GM23338 (cell line): ENCODE data around the gene CLIC3. TPM values are rescaled to one million over a fixed set of nuclear protein-coding genes. Genes with fewer than 3 reads are reported as not detected.

Experiments
- ATAC-seq: fragments of 200-7000 bp; cut with Tn5 transposase; 3 replicates; pipeline ENCODE4 v1.9.1; 2020
- DNase-seq: peaks from one replicate; pipeline ENCODE4 v3.0.0-alpha.2; 2015; ENCODE audit warnings: low spot score
- H2AFZ ChIP-seq: fragments of 200-600 bp; sonication (generic); 2 replicates; pipeline ENCODE4 v1.8.0; 2016; ENCODE audit warnings: antibody characterized with exemption, mild to moderate bottlenecking, moderate library complexity
- H3F3A ChIP-seq: fragments of 200-600 bp; sonication (generic); replicated peaks from 2 replicates; pipeline ENCODE4 v1.8.0; 2017; ENCODE audit warnings: antibody characterized with exemption, mixed run types, low read depth
- H3K27ac ChIP-seq: fragments of 200-600 bp; sonication (generic); 2 replicates; pipeline ENCODE4 v1.6.1; 2016; ENCODE audit warnings: low read depth
- H3K27me3 ChIP-seq: fragments of 200-600 bp; sonication (generic); 2 replicates; pipeline ENCODE4 v1.8.0; 2016; ENCODE audit warnings: mild to moderate bottlenecking, mixed run types, moderate library complexity; ENCODE audit not compliant: insufficient read depth
- H3K36me3 ChIP-seq: fragments of 200-600 bp; sonication (generic); 2 replicates; pipeline ENCODE4 v1.8.0; 2016; ENCODE audit warnings: mild to moderate bottlenecking; ENCODE audit not compliant: insufficient read depth
- H3K4me1 ChIP-seq: fragments of 200-600 bp; sonication (generic); 2 replicates; pipeline ENCODE4 v1.8.0; 2016; ENCODE audit warnings: mild to moderate bottlenecking, moderate library complexity; ENCODE audit not compliant: insufficient read depth
- H3K4me2 ChIP-seq: fragments of 200-600 bp; sonication (generic); 2 replicates; pipeline ENCODE4 v1.7.1; 2017; ENCODE audit warnings: mixed run types
- H3K4me3 ChIP-seq: fragments of 200-600 bp; sonication (generic); 2 replicates; pipeline ENCODE4 v1.6.1; 2016; ENCODE audit warnings: mixed run types
- H3K79me2 ChIP-seq: fragments of 200-600 bp; sonication (generic); replicated peaks from 2 replicates; pipeline ENCODE4 v1.8.0; 2017; ENCODE audit warnings: mild to moderate bottlenecking; ENCODE audit not compliant: insufficient read depth
- H3K9me2 ChIP-seq: fragments of 200-600 bp; sonication (generic); 2 replicates; pipeline ENCODE4 v1.8.0; 2017; ENCODE audit not compliant: insufficient read depth
- H4K20me1 ChIP-seq: fragments of 200-600 bp; sonication (generic); replicated peaks from 2 replicates; pipeline ENCODE4 v1.8.0; 2017; ENCODE audit warnings: mild to moderate bottlenecking; ENCODE audit not compliant: insufficient read depth
- H3K27ac Mint-ChIP-seq: 2 replicates; pipeline ENCODE4 v1.8.0; 2020; ENCODE audit warnings: inconsistent platforms, mild to moderate bottlenecking, moderate library complexity, mixed read lengths
- H3K27me3 Mint-ChIP-seq: 3 replicates; pipeline ENCODE4 v1.8.0; 2022; ENCODE audit warnings: low read depth, mild to moderate bottlenecking, moderate library complexity, mixed read lengths, inconsistent platforms; ENCODE audit not compliant: insufficient read depth, poor library complexity
- H3K36me3 Mint-ChIP-seq: 3 replicates; pipeline ENCODE4 v1.8.0; 2021; ENCODE audit warnings: low read depth, mild to moderate bottlenecking, inconsistent platforms, moderate library complexity, mixed read lengths
- H3K4me1 Mint-ChIP-seq: 3 replicates; pipeline ENCODE4 v1.8.0; 2020; ENCODE audit warnings: mild to moderate bottlenecking, inconsistent platforms, mixed read lengths
- H3K4me3 Mint-ChIP-seq: 3 replicates; pipeline ENCODE4 v1.8.0; 2021; ENCODE audit warnings: moderate library complexity, mild to moderate bottlenecking, inconsistent platforms, mixed read lengths
- H3K9me3 Mint-ChIP-seq: 3 replicates; pipeline ENCODE4 v1.8.0; 2020; ENCODE audit warnings: moderate library complexity, mild to moderate bottlenecking, inconsistent platforms, mixed read lengths
- CREB1 ChIP-seq: fragments of 250-450 bp; sonication (Bioruptor Pico); IDR thresholded peaks from 2 replicates; pipeline ENCODE4 v1.5.0; 2020; ENCODE audit warnings: low read depth, mild to moderate bottlenecking, moderate library complexity
- CTCF ChIP-seq, 2 experiments: fragments of 200-600 bp in 1 of 2; sonication (generic) in 1 of 2; conservative IDR thresholded peaks; 2 replicates each; pipeline versions ENCODE4 v1.5.1 to v1.6.1; 2016 to 2017; ENCODE audit warnings: antibody characterized with exemption in 2 of 2, low read depth in 2 of 2, mild to moderate bottlenecking in 2 of 2, moderate library complexity in 1 of 2
- JUNB ChIP-seq: IDR thresholded peaks from one replicate; pipeline ENCODE4 v1.6.1; 2016; ENCODE audit warnings: antibody characterized with exemption; ENCODE audit not compliant: unreplicated experiment
- NANOG ChIP-seq: IDR thresholded peaks from 2 replicates; pipeline ENCODE4 v1.6.1; 2016; ENCODE audit warnings: antibody characterized with exemption, borderline replicate concordance
- POLR2AphosphoS5 ChIP-seq: IDR thresholded peaks from 2 replicates; pipeline ENCODE4 v1.6.1; 2016; ENCODE audit warnings: antibody characterized with exemption, low read depth
- REST ChIP-seq: IDR thresholded peaks from one replicate; pipeline ENCODE4 v1.6.1; 2018; ENCODE audit warnings: antibody characterized with exemption; ENCODE audit not compliant: unreplicated experiment
- STAT1 ChIP-seq: IDR thresholded peaks from one replicate; pipeline ENCODE4 v1.6.1; 2016; ENCODE audit warnings: antibody characterized with exemption; ENCODE audit not compliant: unreplicated experiment
- ZNF462 ChIP-seq: fragments of 250-450 bp; sonication (Bioruptor Pico); IDR thresholded peaks from 2 replicates; pipeline ENCODE4 v1.5.0; 2020; ENCODE audit warnings: mild to moderate bottlenecking, moderate library complexity
- polyA plus RNA-seq: library from polyadenylated mRNA; unstranded; fragments of >200 nt; fragmentation: Nextera tagmentation; extraction: Ambion mirVana; gene quantifications from 2 replicates; pipeline ENCODE4 v1.2.1, GENCODE V29; 2016
- total RNA-seq: library from RNA; depleted of rRNA; stranded (reverse); fragments of >200 nt; shearing (Covaris generic); gene quantifications from 2 replicates; pipeline ENCODE4 v1.2.3, GENCODE V29; 2014

The CLIC3 gene
- total and polyA plus RNA-seq, 2 experiments from 2014 or later = 0.53 to 0.56 TPM

- no peaks in the 10 kb centered on the region for H3K27me3 ChIP-seq
- no peak overlapping the region for H3K4me3 ChIP-seq
- H4K20me1 ChIP-seq = no peaks in the 10 kb centered on the region
- Mint-ChIP-seq H3K36me3 (no peaks in the 10 kb centered on the region; the same call in 2 of the 3 replicates), H3K27ac (no peak overlapping the region), H3K27me3 (peaks cover 5% of the 10 kb centered on the region), H3K4me1 (no peaks in the 10 kb centered on the region; the same call in 2 of the 3 replicates), H3K9me3 (peaks cover 4% of the 10 kb centered on the region; the same call in 2 of the 3 replicates), H3K4me3 (no peak overlapping the region)
- H3K79me2 ChIP-seq = no peaks in the 10 kb centered on the region
- no peaks in the 10 kb centered on the region for H3K36me3 ChIP-seq
- no peaks in the 10 kb centered on the region for H3F3A ChIP-seq
- H3K9me2 ChIP-seq = 0 out of 2 replicates have a peak, but pooled peaks cover 6% of the 10 kb centered on the region
- H3K4me2 ChIP-seq = no peak overlapping the region
- ATAC-seq (no peak), DNase-seq (no peak)
- no peak overlapping the region for H3K27ac ChIP-seq
- H2AFZ ChIP-seq = no peak overlapping the region
- H3K4me1 ChIP-seq = no peaks in the 10 kb centered on the region; the same call in 1 of the 2 replicates
- TF ChIP-seq STAT1 (no peak), POLR2AphosphoS5 (no peak), CTCF (conservative IDR thresholded peaks at IDR 0.05; ENCODE audit: low read depth in 2 of 2) (no peak), CREB1 (CRISPR knock-in tag) (no peak), NANOG (no peak), ZNF462 (CRISPR knock-in tag) (no peak), JUNB (no peak), REST (no peak)
Measured at GRCh38 chr9:136955943-136956335, 40.4 kb downstream of the CLIC3 start.
